Glutamatergic neuron (in vitro differentiated cells): ENCODE results near the gene ATP8A2. TPM values are rescaled to one million over a fixed set of nuclear protein-coding genes. Genes with fewer than 3 reads are reported as not detected.

ENCODE experiments used
- DNase-seq: peaks from one replicate; pipeline ENCODE4 v3.0.0; 2022
- H3K27ac Mint-ChIP-seq: one replicate; pipeline ENCODE4 v1.8.0; 2020; ENCODE audit warnings: mild to moderate bottlenecking, mixed read lengths, inconsistent platforms; ENCODE audit not compliant: unreplicated experiment
- H3K27me3 Mint-ChIP-seq: one replicate; pipeline ENCODE4 v1.8.0; 2020; ENCODE audit warnings: mild to moderate bottlenecking, moderate library complexity, mixed read lengths, inconsistent platforms; ENCODE audit not compliant: unreplicated experiment
- H3K36me3 Mint-ChIP-seq: one replicate; pipeline ENCODE4 v1.8.0; 2020; ENCODE audit warnings: mild to moderate bottlenecking, mixed read lengths, inconsistent platforms; ENCODE audit not compliant: unreplicated experiment
- H3K4me1 Mint-ChIP-seq: one replicate; pipeline ENCODE4 v1.8.0; 2020; ENCODE audit warnings: mild to moderate bottlenecking, low read depth, mixed read lengths, inconsistent platforms; ENCODE audit not compliant: unreplicated experiment
- H3K4me3 Mint-ChIP-seq: one replicate; pipeline ENCODE4 v1.8.0; 2020; ENCODE audit warnings: mild to moderate bottlenecking, mixed read lengths, inconsistent platforms; ENCODE audit not compliant: unreplicated experiment
- H3K9me3 Mint-ChIP-seq: one replicate; pipeline ENCODE4 v1.8.0; 2020; ENCODE audit warnings: mild to moderate bottlenecking, moderate library complexity, mixed read lengths, inconsistent platforms; ENCODE audit not compliant: unreplicated experiment
- CTCF ChIP-seq: fragments of 200-600 bp; sonication (generic); IDR thresholded peaks from one replicate; pipeline ENCODE4 v1.5.0; 2021; ENCODE audit not compliant: partially characterized antibody, unreplicated experiment
- total RNA-seq: library from RNA; stranded (reverse); fragmentation: NEBNext Ultra II Directional; extraction: Animal tissue kit (Norgen Biotek cat#: 25700); gene quantifications from one replicate; pipeline ENCODE4 v1.2.1, GENCODE V29; 2021; ENCODE audit not compliant: unreplicated experiment

Gene ATP8A2
- total RNA-seq, 1 donor from 2014 or later, result 70.1 TPM

- Mint-ChIP-seq H3K36me3 (no peaks in the 10 kb centered on the region), H3K4me1 (peaks cover 23% of the 10 kb centered on the region), H3K27ac (no peak overlapping the region), H3K27me3 (peaks cover 3% of the 10 kb centered on the region), H3K4me3 (no peak overlapping the region), H3K9me3 (peaks cover 3% of the 10 kb centered on the region)
- DNase-seq, result no peak
- no peak for TF ChIP-seq CTCF
Measured at GRCh38 chr13:25886438-25887214, 514.9 kb downstream of the ATP8A2 start.

- no peak overlapping the region for H3K27ac Mint-ChIP-seq
- peaks cover 4% of the 10 kb centered on the region for H3K27me3 Mint-ChIP-seq
- H3K4me3 Mint-ChIP-seq, result no peak overlapping the region
- TF ChIP-seq CTCF, result no peak
- peaks cover 2% of the 10 kb centered on the region for H3K9me3 Mint-ChIP-seq
- no peak for DNase-seq
- peaks cover 8% of the 10 kb centered on the region for H3K4me1 Mint-ChIP-seq
- H3K36me3 Mint-ChIP-seq, result no peaks in the 10 kb centered on the region
Measured at GRCh38 chr13:25887962-25888655, 516.3 kb downstream of the ATP8A2 start.

- H3K36me3 Mint-ChIP-seq, result no peaks in the 10 kb centered on the region
- DNase-seq, result no peak
- H3K27me3 Mint-ChIP-seq, result peaks cover 4% of the 10 kb centered on the region
- no peak overlapping the region for H3K4me3 Mint-ChIP-seq
- H3K4me1 Mint-ChIP-seq, result peaks cover 7% of the 10 kb centered on the region
- no peak for TF ChIP-seq CTCF
- H3K9me3 Mint-ChIP-seq, result no peaks in the 10 kb centered on the region
- H3K27ac Mint-ChIP-seq, result no peak overlapping the region
Measured at GRCh38 chr13:25890671-25891212, 519.0 kb downstream of the ATP8A2 start.

- DNase-seq, result no peak
- H3K4me3 Mint-ChIP-seq, result no peak overlapping the region
- H3K4me1 Mint-ChIP-seq, result no peaks in the 10 kb centered on the region
- H3K36me3 Mint-ChIP-seq, result peaks cover 28% of the 10 kb centered on the region
- TF ChIP-seq CTCF, result no peak
- H3K9me3 Mint-ChIP-seq, result peaks cover 15% of the 10 kb centered on the region
- H3K27ac Mint-ChIP-seq, result no peak overlapping the region
- H3K27me3 Mint-ChIP-seq, result peaks cover 4% of the 10 kb centered on the region
Measured at GRCh38 chr13:25898991-25899390, 527.2 kb downstream of the ATP8A2 start.

- Mint-ChIP-seq H3K27ac (peak overlapping the region; percentile 15), H3K27me3 (peaks cover 4% of the 10 kb centered on the region), H3K4me3 (no peak overlapping the region), H3K9me3 (peaks cover 15% of the 10 kb centered on the region), H3K4me1 (no peaks in the 10 kb centered on the region), H3K36me3 (peaks cover 28% of the 10 kb centered on the region)
- no peak for TF ChIP-seq CTCF
- DNase-seq, result no peak
Measured at GRCh38 chr13:25899464-25899863, 527.7 kb downstream of the ATP8A2 start.
